Skeletal muscle tissue (tissue), 4 donors: ENCODE results near the gene COL16A1. TPM values are rescaled to one million over a fixed set of nuclear protein-coding genes. Genes with fewer than 3 reads are reported as not detected.

ENCODE experiments used
- H3K27ac ChIP-seq: one replicate; pipeline ENCODE4 v1.7.0; 2013; ENCODE audit warnings: mild to moderate bottlenecking, low read depth, low read length, inconsistent platforms
- H3K27me3 ChIP-seq, 3 donors: one replicate each; pipeline ENCODE4 v1.7.0; 2013; ENCODE audit warnings: low read length in 3 of 3; ENCODE audit not compliant: control insufficient read depth in 3 of 3, insufficient read depth in 3 of 3
- H3K36me3 ChIP-seq, 3 donors: one replicate each; pipeline ENCODE4 v1.7.0; 2013; ENCODE audit warnings: low read length in 3 of 3; ENCODE audit not compliant: control insufficient read depth in 3 of 3, insufficient read depth in 3 of 3
- H3K4me1 ChIP-seq, 3 donors: one replicate each; pipeline ENCODE4 v1.7.0; 2013; ENCODE audit warnings: low read length in 3 of 3, mild to moderate bottlenecking in 3 of 3; ENCODE audit not compliant: control insufficient read depth in 3 of 3, insufficient read depth in 3 of 3
- H3K4me3 ChIP-seq, 3 donors: one replicate each; pipeline ENCODE4 v1.7.0; 2013; ENCODE audit warnings: low read length in 3 of 3
- H3K9ac ChIP-seq, 3 donors: one replicate each; pipeline ENCODE4 v1.7.0; 2013; ENCODE audit warnings: low read length in 3 of 3, mild to moderate bottlenecking in 3 of 3, moderate library complexity in 2 of 3, low read depth in 1 of 3
- H3K9me3 ChIP-seq, 3 donors: one replicate each; pipeline ENCODE4 v1.7.0; 2013; ENCODE audit warnings: low read length in 3 of 3; ENCODE audit not compliant: control insufficient read depth in 3 of 3
- total RNA-seq: library from RNA; depleted of rRNA; stranded (reverse); fragments of >200 nt; gene quantifications from one replicate; pipeline ENCODE4 v1.2.3, GENCODE V29; 2014
- donor health status: Osteomylitis.

COL16A1 gene
- total RNA-seq, 1 donor from 2014 or later, result 91.9 TPM

- Histone ChIP-seq H3K27me3 (no peaks in the 10 kb centered on the region), H3K27ac (peak overlapping the region; percentile 77), H3K4me1 (peaks cover 61 to 66% (median 65%) of the 10 kb centered on the region in 3 donors), H3K4me3 (peak overlapping the region; percentile 58 to 76 (median 68)), H3K36me3 (peaks cover 0 to under 1% (median 0%) of the 10 kb centered on the region in 3 donors), H3K9me3 (no peaks in the 10 kb centered on the region), H3K9ac (peak overlapping the region; percentile 66 to 82 (median 69))
Observed at GRCh38 chr1:31669786-31670592, 33.8 kb downstream of the COL16A1 start.

GRCh38 chr1:31669433-31669785 lies 34.4 kb downstream of the COL16A1 start:
- Histone ChIP-seq H3K9ac (peak overlapping the region; percentile 66 to 82 (median 69)), H3K27me3 (no peaks in the 10 kb centered on the region), H3K4me3 (peak overlapping the region; percentile 58 to 76 (median 68)), H3K27ac (peak overlapping the region; percentile 77), H3K36me3 (peaks cover 0 to 2% (median 0%) of the 10 kb centered on the region in 3 donors), H3K9me3 (no peaks in the 10 kb centered on the region), H3K4me1 (peaks cover 56 to 61% (median 60%) of the 10 kb centered on the region in 3 donors)

GRCh38 chr1:31668303-31668883 lies 35.4 kb downstream of the COL16A1 start:
- Histone ChIP-seq H3K4me3 (no peak overlapping the region), H3K4me1 (peaks cover 48 to 51% (median 50%) of the 10 kb centered on the region in 3 donors), H3K9ac (no peak overlapping the region), H3K36me3 (peaks cover 0 to 2% (median 0%) of the 10 kb centered on the region in 3 donors), H3K27ac (no peak overlapping the region), H3K27me3 (no peaks in the 10 kb centered on the region), H3K9me3 (no peaks in the 10 kb centered on the region)

- no peak overlapping the region for H3K4me3 ChIP-seq
- H3K4me1 ChIP-seq, result peaks cover 37 to 39% (median 38%) of the 10 kb centered on the region in 3 donors
- peak overlapping the region in 1 of 3 donors; percentile 40 for H3K9ac ChIP-seq
- H3K36me3 ChIP-seq, result peaks cover 0 to 2% (median 0%) of the 10 kb centered on the region in 3 donors
- H3K27me3 ChIP-seq, result no peaks in the 10 kb centered on the region
- H3K9me3 ChIP-seq, result no peaks in the 10 kb centered on the region
- H3K27ac ChIP-seq, result no peak overlapping the region
Observed at GRCh38 chr1:31667065-31667785, 36.6 kb downstream of the COL16A1 start.

GRCh38 chr1:31666263-31666963 lies 37.4 kb downstream of the COL16A1 start:
- Histone ChIP-seq H3K4me1 (peaks cover 31 to 33% (median 33%) of the 10 kb centered on the region in 3 donors), H3K27ac (no peak overlapping the region), H3K4me3 (no peak overlapping the region), H3K9me3 (no peaks in the 10 kb centered on the region), H3K9ac (peak overlapping the region in 1 of 3 donors; percentile 40), H3K27me3 (no peaks in the 10 kb centered on the region), H3K36me3 (peaks cover 0 to 2% (median 0%) of the 10 kb centered on the region in 3 donors)

GRCh38 chr1:31665234-31665878 lies 38.5 kb downstream of the COL16A1 start:
- H3K36me3 ChIP-seq, result peaks cover 0 to 2% (median 2%) of the 10 kb centered on the region in 3 donors
- no peak overlapping the region for H3K4me3 ChIP-seq
- H3K9ac ChIP-seq, result peak overlapping the region in 1 of 3 donors; percentile 3
- H3K9me3 ChIP-seq, result no peaks in the 10 kb centered on the region
- no peak overlapping the region for H3K27ac ChIP-seq
- no peaks in the 10 kb centered on the region for H3K27me3 ChIP-seq
- H3K4me1 ChIP-seq, result peaks cover 21 to 23% (median 22%) of the 10 kb centered on the region in 3 donors

GRCh38 chr1:31664528-31664927 lies 39.3 kb downstream of the COL16A1 start:
- Histone ChIP-seq H3K4me3 (no peak overlapping the region), H3K9me3 (no peaks in the 10 kb centered on the region), H3K27me3 (no peaks in the 10 kb centered on the region), H3K36me3 (peaks cover 0 to 4% (median 2%) of the 10 kb centered on the region in 3 donors), H3K9ac (no peak overlapping the region), H3K4me1 (peaks cover 12 to 15% (median 14%) of the 10 kb centered on the region in 3 donors), H3K27ac (no peak overlapping the region)

- Histone ChIP-seq H3K9me3 (no peaks in the 10 kb centered on the region), H3K4me3 (no peak overlapping the region), H3K27me3 (no peaks in the 10 kb centered on the region), H3K4me1 (peaks cover 7 to 10% (median 7%) of the 10 kb centered on the region in 3 donors), H3K36me3 (peaks cover 0 to 8% (median 2%) of the 10 kb centered on the region in 3 donors), H3K9ac (no peak overlapping the region), H3K27ac (no peak overlapping the region)
Observed at GRCh38 chr1:31663622-31664452, 40.0 kb downstream of the COL16A1 start.
